GM23338 (cell line): ENCODE measurements around the gene PYY. TPM values are rescaled to one million over a fixed set of nuclear protein-coding genes. Genes with fewer than 3 reads are reported as not detected.

ENCODE experiments used
- ATAC-seq: fragments of 200-7000 bp; cut with Tn5 transposase; 3 replicates; pipeline ENCODE4 v1.9.1; 2020
- DNase-seq: peaks from one replicate; pipeline ENCODE4 v3.0.0-alpha.2; 2015; ENCODE audit warnings: low spot score
- H2AFZ ChIP-seq: fragments of 200-600 bp; sonication (generic); 2 replicates; pipeline ENCODE4 v1.8.0; 2016; ENCODE audit warnings: antibody characterized with exemption, mild to moderate bottlenecking, moderate library complexity
- H3F3A ChIP-seq: fragments of 200-600 bp; sonication (generic); replicated peaks from 2 replicates; pipeline ENCODE4 v1.8.0; 2017; ENCODE audit warnings: antibody characterized with exemption, mixed run types, low read depth
- H3K27ac ChIP-seq: fragments of 200-600 bp; sonication (generic); 2 replicates; pipeline ENCODE4 v1.6.1; 2016; ENCODE audit warnings: low read depth
- H3K27me3 ChIP-seq: fragments of 200-600 bp; sonication (generic); 2 replicates; pipeline ENCODE4 v1.8.0; 2016; ENCODE audit warnings: mild to moderate bottlenecking, mixed run types, moderate library complexity; ENCODE audit not compliant: insufficient read depth
- H3K36me3 ChIP-seq: fragments of 200-600 bp; sonication (generic); 2 replicates; pipeline ENCODE4 v1.8.0; 2016; ENCODE audit warnings: mild to moderate bottlenecking; ENCODE audit not compliant: insufficient read depth
- H3K4me1 ChIP-seq: fragments of 200-600 bp; sonication (generic); 2 replicates; pipeline ENCODE4 v1.8.0; 2016; ENCODE audit warnings: mild to moderate bottlenecking, moderate library complexity; ENCODE audit not compliant: insufficient read depth
- H3K4me2 ChIP-seq: fragments of 200-600 bp; sonication (generic); 2 replicates; pipeline ENCODE4 v1.7.1; 2017; ENCODE audit warnings: mixed run types
- H3K4me3 ChIP-seq: fragments of 200-600 bp; sonication (generic); 2 replicates; pipeline ENCODE4 v1.6.1; 2016; ENCODE audit warnings: mixed run types
- H3K79me2 ChIP-seq: fragments of 200-600 bp; sonication (generic); replicated peaks from 2 replicates; pipeline ENCODE4 v1.8.0; 2017; ENCODE audit warnings: mild to moderate bottlenecking; ENCODE audit not compliant: insufficient read depth
- H3K9me2 ChIP-seq: fragments of 200-600 bp; sonication (generic); 2 replicates; pipeline ENCODE4 v1.8.0; 2017; ENCODE audit not compliant: insufficient read depth
- H4K20me1 ChIP-seq: fragments of 200-600 bp; sonication (generic); replicated peaks from 2 replicates; pipeline ENCODE4 v1.8.0; 2017; ENCODE audit warnings: mild to moderate bottlenecking; ENCODE audit not compliant: insufficient read depth
- H3K27ac Mint-ChIP-seq: 2 replicates; pipeline ENCODE4 v1.8.0; 2020; ENCODE audit warnings: inconsistent platforms, mild to moderate bottlenecking, moderate library complexity, mixed read lengths
- H3K27me3 Mint-ChIP-seq: 3 replicates; pipeline ENCODE4 v1.8.0; 2022; ENCODE audit warnings: low read depth, mild to moderate bottlenecking, moderate library complexity, mixed read lengths, inconsistent platforms; ENCODE audit not compliant: insufficient read depth, poor library complexity
- H3K36me3 Mint-ChIP-seq: 3 replicates; pipeline ENCODE4 v1.8.0; 2021; ENCODE audit warnings: low read depth, mild to moderate bottlenecking, inconsistent platforms, moderate library complexity, mixed read lengths
- H3K4me1 Mint-ChIP-seq: 3 replicates; pipeline ENCODE4 v1.8.0; 2020; ENCODE audit warnings: mild to moderate bottlenecking, inconsistent platforms, mixed read lengths
- H3K4me3 Mint-ChIP-seq: 3 replicates; pipeline ENCODE4 v1.8.0; 2021; ENCODE audit warnings: moderate library complexity, mild to moderate bottlenecking, inconsistent platforms, mixed read lengths
- H3K9me3 Mint-ChIP-seq: 3 replicates; pipeline ENCODE4 v1.8.0; 2020; ENCODE audit warnings: moderate library complexity, mild to moderate bottlenecking, inconsistent platforms, mixed read lengths
- CREB1 ChIP-seq: fragments of 250-450 bp; sonication (Bioruptor Pico); IDR thresholded peaks from 2 replicates; pipeline ENCODE4 v1.5.0; 2020; ENCODE audit warnings: low read depth, mild to moderate bottlenecking, moderate library complexity
- ETS1 ChIP-seq: IDR thresholded peaks from 2 replicates; pipeline ENCODE4 v1.6.1; 2016; ENCODE audit warnings: antibody characterized with exemption
- EZH2 ChIP-seq: fragments of 200-600 bp; sonication (generic); IDR thresholded peaks from one replicate; pipeline ENCODE4 v1.8.0; 2017; ENCODE audit warnings: antibody characterized with exemption, mild to moderate bottlenecking, low read depth; ENCODE audit not compliant: unreplicated experiment
- EZH2phosphoT487 ChIP-seq: fragments of 200-600 bp; sonication (generic); IDR thresholded peaks from one replicate; pipeline ENCODE4 v1.8.1; 2018; ENCODE audit warnings: antibody characterized with exemption; ENCODE audit not compliant: unreplicated experiment
- JUNB ChIP-seq: IDR thresholded peaks from one replicate; pipeline ENCODE4 v1.6.1; 2016; ENCODE audit warnings: antibody characterized with exemption; ENCODE audit not compliant: unreplicated experiment
- NANOG ChIP-seq: IDR thresholded peaks from 2 replicates; pipeline ENCODE4 v1.6.1; 2016; ENCODE audit warnings: antibody characterized with exemption, borderline replicate concordance
- POLR2AphosphoS5 ChIP-seq: IDR thresholded peaks from 2 replicates; pipeline ENCODE4 v1.6.1; 2016; ENCODE audit warnings: antibody characterized with exemption, low read depth
- REST ChIP-seq: IDR thresholded peaks from one replicate; pipeline ENCODE4 v1.6.1; 2018; ENCODE audit warnings: antibody characterized with exemption; ENCODE audit not compliant: unreplicated experiment
- STAT1 ChIP-seq: IDR thresholded peaks from one replicate; pipeline ENCODE4 v1.6.1; 2016; ENCODE audit warnings: antibody characterized with exemption; ENCODE audit not compliant: unreplicated experiment
- ZNF114 ChIP-seq: fragments of 250-450 bp; sonication (Bioruptor Pico); IDR thresholded peaks from 2 replicates; pipeline ENCODE4 v1.5.0; 2020; ENCODE audit warnings: mild to moderate bottlenecking, moderate library complexity
- ZNF331 ChIP-seq: fragments of 250-450 bp; sonication (Bioruptor Pico); IDR thresholded peaks from 2 replicates; pipeline ENCODE4 v1.5.0; 2020; ENCODE audit warnings: low read depth, mild to moderate bottlenecking, moderate library complexity
- ZNF462 ChIP-seq: fragments of 250-450 bp; sonication (Bioruptor Pico); IDR thresholded peaks from 2 replicates; pipeline ENCODE4 v1.5.0; 2020; ENCODE audit warnings: mild to moderate bottlenecking, moderate library complexity
- polyA plus RNA-seq: library from polyadenylated mRNA; unstranded; fragments of >200 nt; fragmentation: Nextera tagmentation; extraction: Ambion mirVana; gene quantifications from 2 replicates; pipeline ENCODE4 v1.2.1, GENCODE V29; 2016
- total RNA-seq: library from RNA; depleted of rRNA; stranded (reverse); fragments of >200 nt; shearing (Covaris generic); gene quantifications from 2 replicates; pipeline ENCODE4 v1.2.3, GENCODE V29; 2014

Gene PYY
- total and polyA plus RNA-seq, 2 experiments from 2014 or later = 0.56 to 8.5 TPM

- no peaks in the 10 kb centered on the region for H3K36me3 Mint-ChIP-seq
- H2AFZ ChIP-seq = no peak overlapping the region
- no peak overlapping the region for H3K27ac Mint-ChIP-seq
- no peaks in the 10 kb centered on the region for H4K20me1 ChIP-seq
- peaks cover under 1% of the 10 kb centered on the region; the same call in 1 of the 2 replicates for H3K27me3 ChIP-seq
- no peak overlapping the region for H3K4me2 ChIP-seq
- no peaks in the 10 kb centered on the region for H3F3A ChIP-seq
- no peaks in the 10 kb centered on the region for H3K79me2 ChIP-seq
- DNase-seq = no peak
- H3K27me3 Mint-ChIP-seq = peaks cover 20% of the 10 kb centered on the region
- no peaks in the 10 kb centered on the region for H3K36me3 ChIP-seq
- TF ChIP-seq EZH2phosphoT487 = no peak
- no peak for TF ChIP-seq ZNF114
- no peak for TF ChIP-seq ZNF331 (CRISPR knock-in tag)
- no peak for TF ChIP-seq EZH2
- TF ChIP-seq POLR2AphosphoS5 = no peak
- TF ChIP-seq JUNB = no peak
- no peak for TF ChIP-seq ETS1
- TF ChIP-seq ZNF462 = no peak
- no peak for TF ChIP-seq CREB1 (CRISPR knock-in tag)
- no peak for TF ChIP-seq STAT1
- TF ChIP-seq NANOG = no peak
- TF ChIP-seq REST = no peak
- no peak overlapping the region for H3K4me3 Mint-ChIP-seq
- H3K4me1 ChIP-seq = no peaks in the 10 kb centered on the region
- no peak for ATAC-seq
- H3K4me1 Mint-ChIP-seq = peaks cover 17% of the 10 kb centered on the region
- no peak overlapping the region for H3K27ac ChIP-seq
- H3K9me3 Mint-ChIP-seq = no peaks in the 10 kb centered on the region
- H3K9me2 ChIP-seq = no peaks in the 10 kb centered on the region
- H3K4me3 ChIP-seq = no peak overlapping the region
These were observed 8.5 kb downstream of the PYY start for GRCh38 chr17:43945074-43945829.
